ENCODE results near the gene TMEM33. TPM values are rescaled to one million over a fixed set of nuclear protein-coding genes. Genes with fewer than 3 reads are reported as not detected.

Gene TMEM33
- total and polyA plus RNA-seq, 2 of the 8 experiments (the other 6 are each of a cell fraction or from before 2014, with no cell fraction given) = 72.5 to 94.4 TPM

GRCh38 chr4:41885456-41885855 is 49.8 kb upstream of the TMEM33 start (continued):
- TF ChIP-seq CHD7 (IDR thresholded peaks at IDR 0.05; ENCODE audit: insufficient replicate concordance, low read length) (no peak), YY1 (IDR thresholded peaks at IDR 0.05; ENCODE audit: low read depth, low read length) (no peak), CREB1 (IDR thresholded peaks at IDR 0.05) (no peak), USF2 (IDR thresholded peaks at IDR 0.05; ENCODE audit: low read length) (no peak), HDAC2 (IDR thresholded peaks at IDR 0.05; ENCODE audit: borderline replicate concordance in 1 of 2, low read depth in 2 of 2, low read length in 2 of 2) (no peak), EP300 (IDR thresholded peaks at IDR 0.05; ENCODE audit: borderline replicate concordance in 1 of 2, low read depth in 2 of 2, low read length in 2 of 2) (no peak), MAX (IDR thresholded peaks at IDR 0.05) (no peak), GTF2F1 (IDR thresholded peaks at IDR 0.05; ENCODE audit: borderline replicate concordance, low read depth, low read length) (no peak), ASH2L (IDR thresholded peaks at IDR 0.05; ENCODE audit: low read length) (no peak), POLR2AphosphoS5 (IDR thresholded peaks at IDR 0.05; ENCODE audit: low read depth, low read length) (no peak)

Measured in H1 (cell line).